Thyroid gland (tissue), 4 donors: ENCODE measurements around the gene KIF1B.

Source experiments
- CTCF ChIP-seq, 6 experiments: fragments of 200-600 bp in 3 of 6; fragments of 450-650 bp in 3 of 6; sonication (generic) in 3 of 6; IDR thresholded peaks; one replicate each; pipeline ENCODE4 v1.5.1; 2016 to 2019; ENCODE audit warnings: antibody characterized with exemption in 6 of 6, mild to moderate bottlenecking in 2 of 6, inconsistent platforms in 1 of 6, moderate library complexity in 1 of 6
- POLR2A ChIP-seq, 2 donors: fragments of 450-650 bp; IDR thresholded peaks; one replicate each; pipeline ENCODE4 v1.6.1; 2017; ENCODE audit warnings: antibody characterized with exemption in 2 of 2, mild to moderate bottlenecking in 2 of 2, moderate library complexity in 1 of 2

DNA sequence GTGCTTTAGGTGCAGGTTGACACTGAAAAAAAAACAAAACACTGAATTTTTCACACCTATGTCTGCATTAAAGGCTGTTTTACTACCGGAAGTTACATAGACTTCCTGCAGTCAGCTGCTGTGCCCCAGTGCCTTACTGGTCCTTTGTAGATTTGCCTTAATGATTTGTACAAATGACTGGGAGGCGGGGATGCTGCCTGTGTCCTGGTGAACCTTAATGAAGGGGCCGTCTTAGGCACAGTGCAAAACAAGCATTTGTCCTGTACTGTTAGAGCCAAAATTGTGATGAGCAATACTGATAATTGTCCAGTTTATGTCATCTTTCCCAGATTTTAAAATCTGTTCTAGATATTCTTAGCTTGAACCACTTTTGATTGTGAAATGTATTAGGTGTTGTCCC is 97.6 kb downstream of the KIF1B start:
- no peak for TF ChIP-seq CTCF (IDR thresholded peaks at IDR 0.05)
- TF ChIP-seq POLR2A (IDR thresholded peaks at IDR 0.05) = no peak
